IPS-15b (cell line): Measurements from ENCODE around the gene LRIG3.
"Not testable (repeated sequence)": the region's sequence is repeated elsewhere in the genome, so short reads cannot be mapped to it uniquely, and the experiment has no call there.

Experiments used
- H3K27me3 ChIP-seq: one replicate; pipeline ENCODE4 v1.6.1; 2013; ENCODE audit warnings: low read length; ENCODE audit not compliant: control insufficient read depth, insufficient read depth
- H3K36me3 ChIP-seq: one replicate; pipeline ENCODE4 v1.6.1; 2013; ENCODE audit warnings: low read length; ENCODE audit not compliant: control insufficient read depth, insufficient read depth
- H3K4me1 ChIP-seq: one replicate; pipeline ENCODE4 v1.6.1; 2013; ENCODE audit warnings: mild to moderate bottlenecking, low read length; ENCODE audit not compliant: control insufficient read depth, insufficient read depth
- H3K4me3 ChIP-seq: one replicate; pipeline ENCODE4 v1.5.1; 2013; ENCODE audit warnings: low read depth, low read length
- H3K9ac ChIP-seq: one replicate; pipeline ENCODE4 v1.6.1; 2013; ENCODE audit warnings: low read depth, mild to moderate bottlenecking, low read length
- H3K9me3 ChIP-seq: one replicate; pipeline ENCODE4 v1.6.1; 2013; ENCODE audit warnings: mild to moderate bottlenecking, low read length; ENCODE audit not compliant: control insufficient read depth, insufficient read depth

Gene LRIG3

GRCh38 chr12:58954002-58954401 is 33.7 kb upstream of the LRIG3 start:
- Histone ChIP-seq H3K9me3 (no peaks in the 10 kb centered on the region), H3K27me3 (no peaks in the 10 kb centered on the region), H3K4me1 (no peaks in the 10 kb centered on the region), H3K4me3 (no peak overlapping the region), H3K9ac (no peak overlapping the region), H3K36me3 (no peaks in the 10 kb centered on the region)

- H3K9me3 ChIP-seq: no peaks in the 10 kb centered on the region
- no peaks in the 10 kb centered on the region for H3K27me3 ChIP-seq
- no peak overlapping the region for H3K4me3 ChIP-seq
- no peak overlapping the region for H3K9ac ChIP-seq
- H3K36me3 ChIP-seq: no peaks in the 10 kb centered on the region
- H3K4me1 ChIP-seq: no peaks in the 10 kb centered on the region
Measured at GRCh38 chr12:58950739-58951100, 30.4 kb upstream of the LRIG3 start.

DNA sequence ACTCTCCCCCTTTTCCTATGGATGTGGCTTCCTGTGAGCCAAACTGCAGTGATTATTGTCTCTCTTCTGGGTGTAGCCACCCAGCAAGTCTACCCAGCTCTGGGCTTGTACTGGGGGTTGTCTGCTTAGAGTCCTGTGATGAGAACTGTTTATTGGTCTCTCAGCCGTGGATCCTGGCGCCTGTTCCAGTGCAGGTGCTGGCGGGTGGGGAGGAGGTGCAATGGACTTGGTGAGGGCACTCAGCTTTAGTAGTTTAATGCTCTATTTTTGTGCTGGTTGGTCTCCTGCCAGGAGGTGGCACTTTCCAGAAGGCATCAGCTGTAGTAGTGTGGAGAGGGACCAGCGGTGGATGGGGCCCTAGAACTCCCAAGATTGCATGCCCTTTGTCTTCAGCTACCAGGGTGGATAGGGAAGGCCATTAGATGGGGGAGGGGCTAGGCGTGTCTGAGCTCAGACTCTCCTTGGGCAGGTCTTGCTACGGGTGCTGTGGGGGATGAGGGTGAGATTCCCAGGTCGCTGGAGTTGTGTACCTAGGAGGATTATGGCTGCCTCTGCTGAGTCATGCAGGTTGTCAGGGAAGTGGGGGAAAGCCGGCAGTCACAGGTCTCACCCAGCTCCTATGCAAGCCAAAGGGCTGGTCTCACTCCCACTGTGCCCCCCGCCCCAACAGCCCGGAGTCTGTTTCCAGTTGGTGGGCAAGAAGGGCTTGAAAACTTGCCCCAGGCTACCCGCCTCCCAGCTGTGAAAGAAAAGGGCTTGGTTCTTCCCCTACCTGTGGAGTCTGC is 29.8 kb upstream of the LRIG3 start:
- not testable (repeated sequence) for H3K36me3 ChIP-seq, H3K4me3 ChIP-seq, H3K9me3 ChIP-seq, H3K9ac ChIP-seq, H3K27me3 ChIP-seq, H3K4me1 ChIP-seq

- H3K36me3 ChIP-seq: no peaks in the 10 kb centered on the region
- H3K9ac ChIP-seq: no peak overlapping the region
- H3K9me3 ChIP-seq: no peaks in the 10 kb centered on the region
- H3K4me1 ChIP-seq: no peaks in the 10 kb centered on the region
- no peak overlapping the region for H3K4me3 ChIP-seq
- H3K27me3 ChIP-seq: no peaks in the 10 kb centered on the region
Measured at GRCh38 chr12:58943079-58943478, 22.8 kb upstream of the LRIG3 start.

DNA sequence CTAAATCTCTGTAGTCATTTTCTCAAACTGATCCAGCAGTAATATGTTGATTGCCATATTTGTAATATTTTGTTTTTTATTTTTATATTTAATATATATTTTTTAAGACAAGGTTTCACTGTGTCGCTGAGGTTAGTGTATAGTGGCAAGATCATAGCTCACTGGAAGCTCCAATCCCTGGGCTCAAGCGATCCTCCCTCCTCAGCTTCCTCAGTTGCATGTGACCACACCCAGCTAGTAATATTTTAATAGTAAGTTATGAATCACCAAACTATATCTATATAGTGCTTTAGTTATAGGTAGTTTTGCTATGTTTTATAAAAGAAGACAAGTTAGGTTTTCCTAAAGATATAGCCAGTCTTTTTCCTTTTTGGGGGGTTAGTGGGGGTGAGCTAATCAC is 22.0 kb upstream of the LRIG3 start:
- Histone ChIP-seq H3K36me3 (no peaks in the 10 kb centered on the region), H3K4me1 (no peaks in the 10 kb centered on the region), H3K27me3 (no peaks in the 10 kb centered on the region), H3K9ac (no peak overlapping the region), H3K9me3 (no peaks in the 10 kb centered on the region), H3K4me3 (no peak overlapping the region)

GRCh38 chr12:58939399-58940100 is 19.2 kb upstream of the LRIG3 start:
- no peaks in the 10 kb centered on the region for H3K27me3 ChIP-seq
- H3K9ac ChIP-seq: no peak overlapping the region
- H3K4me1 ChIP-seq: no peaks in the 10 kb centered on the region
- H3K36me3 ChIP-seq: no peaks in the 10 kb centered on the region
- H3K9me3 ChIP-seq: no peaks in the 10 kb centered on the region
- no peak overlapping the region for H3K4me3 ChIP-seq

GRCh38 chr12:58938440-58938839 is 18.1 kb upstream of the LRIG3 start:
- Histone ChIP-seq H3K36me3 (no peaks in the 10 kb centered on the region), H3K4me1 (no peaks in the 10 kb centered on the region), H3K9ac (no peak overlapping the region), H3K27me3 (no peaks in the 10 kb centered on the region), H3K9me3 (no peaks in the 10 kb centered on the region), H3K4me3 (no peak overlapping the region)

DNA sequence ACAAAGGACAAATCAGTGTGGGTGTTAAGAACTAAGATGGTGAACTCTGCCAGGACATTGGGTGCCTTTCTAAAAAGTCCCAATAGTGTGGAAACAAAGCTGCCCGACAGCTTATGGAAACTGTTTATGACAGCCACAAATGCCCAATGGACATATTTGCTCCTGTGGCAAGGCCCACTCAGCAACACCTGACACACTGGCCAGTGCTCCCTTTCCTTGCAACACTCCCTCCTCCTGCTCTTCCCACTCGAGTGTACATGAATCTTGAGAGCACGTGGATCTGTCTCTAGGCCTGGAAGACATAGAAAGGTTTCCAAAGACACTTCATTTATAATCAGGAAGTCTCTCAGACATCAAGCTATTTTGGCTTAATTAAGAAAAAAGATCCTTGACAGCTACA is 14.2 kb upstream of the LRIG3 start:
- H3K4me3 ChIP-seq: no peak overlapping the region
- no peaks in the 10 kb centered on the region for H3K36me3 ChIP-seq
- no peaks in the 10 kb centered on the region for H3K27me3 ChIP-seq
- no peak overlapping the region for H3K9ac ChIP-seq
- no peaks in the 10 kb centered on the region for H3K9me3 ChIP-seq
- no peaks in the 10 kb centered on the region for H3K4me1 ChIP-seq

DNA sequence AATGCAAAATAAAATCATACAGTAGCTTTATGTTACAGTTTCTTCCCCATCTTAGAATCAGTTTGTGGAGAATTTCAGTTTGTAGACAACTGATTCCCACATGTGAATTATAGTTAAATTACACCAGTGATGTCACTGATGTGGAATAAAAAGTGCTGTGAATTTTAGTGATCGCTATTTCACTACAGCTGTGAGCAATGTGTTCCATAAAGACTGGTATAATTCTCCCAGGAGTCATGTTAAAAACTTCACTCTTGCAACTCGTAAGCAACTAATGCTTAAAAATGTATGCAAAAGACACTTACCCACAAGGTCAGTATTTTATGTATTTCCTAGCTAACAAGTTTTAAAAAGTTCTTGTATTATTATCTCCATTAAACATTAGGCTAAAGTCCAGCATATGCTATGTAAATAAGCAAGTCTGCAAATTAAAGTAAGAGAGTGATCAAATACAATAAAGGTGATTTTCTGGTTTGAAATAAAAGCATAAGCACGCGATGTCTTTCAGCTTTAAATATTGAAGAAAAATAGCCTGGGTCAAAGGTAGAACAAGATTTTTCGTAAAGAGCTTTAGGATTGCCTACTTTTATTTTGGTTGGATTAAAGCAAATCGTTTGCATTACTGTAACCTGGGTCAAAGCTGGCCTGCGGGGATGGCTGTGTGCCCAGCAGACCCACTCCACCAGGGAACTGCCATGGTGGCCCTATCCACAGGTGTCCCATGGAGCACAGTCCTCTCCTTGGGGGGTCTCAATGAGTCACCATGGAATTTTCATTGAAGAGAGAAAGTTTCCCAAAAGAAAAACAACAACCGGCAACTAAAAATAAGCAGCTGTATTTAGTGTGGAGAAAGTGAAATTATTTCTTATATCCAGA is 12.7 kb upstream of the LRIG3 start:
- no peaks in the 10 kb centered on the region for H3K4me1 ChIP-seq
- H3K36me3 ChIP-seq: no peaks in the 10 kb centered on the region

DNA sequence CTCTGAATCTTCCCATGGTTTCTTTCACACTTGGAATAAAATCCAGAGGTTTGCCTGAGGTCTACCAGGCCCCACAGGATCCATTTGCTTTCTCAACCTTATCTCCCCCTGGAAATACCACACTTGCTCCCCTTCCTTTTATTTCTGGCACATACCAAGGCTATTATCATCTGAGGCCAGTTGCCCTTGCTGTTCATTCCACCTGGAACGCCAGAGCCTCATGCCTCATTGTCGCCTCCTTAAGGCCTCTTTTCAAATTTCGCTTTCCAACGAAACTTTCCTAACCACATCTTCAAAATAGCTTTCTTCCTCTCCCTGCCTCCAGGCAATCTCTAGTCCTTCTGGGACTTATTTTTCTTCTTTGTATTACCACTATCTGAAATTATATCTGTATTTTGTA is 11.2 kb upstream of the LRIG3 start:
- Histone ChIP-seq H3K4me1 (no peaks in the 10 kb centered on the region), H3K9me3 (no peaks in the 10 kb centered on the region), H3K4me3 (no peak overlapping the region), H3K36me3 (no peaks in the 10 kb centered on the region), H3K9ac (no peak overlapping the region), H3K27me3 (no peaks in the 10 kb centered on the region)

More for the DNA sequence above, 12.7 kb upstream of the LRIG3 start:
- H3K9ac ChIP-seq: no peak overlapping the region
- no peaks in the 10 kb centered on the region for H3K27me3 ChIP-seq
- no peaks in the 10 kb centered on the region for H3K9me3 ChIP-seq
- no peak overlapping the region for H3K4me3 ChIP-seq

- H3K9ac ChIP-seq: no peak overlapping the region
- H3K27me3 ChIP-seq: no peaks in the 10 kb centered on the region
- H3K4me3 ChIP-seq: no peak overlapping the region
- H3K9me3 ChIP-seq: no peaks in the 10 kb centered on the region
- no peaks in the 10 kb centered on the region for H3K4me1 ChIP-seq
- H3K36me3 ChIP-seq: no peaks in the 10 kb centered on the region
Measured at GRCh38 chr12:58930770-58931324, 10.5 kb upstream of the LRIG3 start.
